Ishikawa (cell line): Measurements from ENCODE around the gene TMEM69.

Experiments
- CEBPB ChIP-seq: IDR thresholded peaks from 2 replicates; pipeline ENCODE4 v1.6.1; 2012
- EP300 ChIP-seq: IDR thresholded peaks from 2 replicates; pipeline ENCODE4 v1.6.1; 2012; ENCODE audit warnings: borderline replicate concordance
- TAF1 ChIP-seq: IDR thresholded peaks from 2 replicates; pipeline ENCODE4 v1.6.1; 2012; ENCODE audit warnings: low read depth, mild to moderate bottlenecking

DNA sequence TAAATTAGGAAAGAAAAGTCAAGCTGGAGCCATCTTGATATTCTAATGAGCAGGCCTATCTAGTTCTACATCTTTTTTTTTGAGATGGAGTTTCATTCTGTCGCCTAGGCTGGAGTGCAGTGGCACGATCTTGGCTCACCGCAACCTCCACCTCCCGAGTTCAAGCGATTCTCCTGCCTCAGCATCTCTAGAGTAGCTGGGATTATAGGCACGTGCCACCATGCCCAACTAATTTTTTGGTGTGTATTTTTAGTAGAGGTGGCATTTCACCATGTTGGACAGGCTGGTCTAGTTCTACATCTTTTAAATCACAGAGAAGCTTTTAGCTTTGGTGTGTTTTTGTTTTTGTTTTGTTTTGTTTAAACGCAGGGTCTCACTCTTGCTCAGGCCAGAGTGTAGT is 6.8 kb downstream of the TMEM69 start:
- TF ChIP-seq EP300 (no peak), TAF1 (no peak), CEBPB (no peak)
